Fibroblast of lung (primary cell): ENCODE measurements around the gene BFSP2.
A peak's percentile ranks its signal among the peaks of the same experiment; 100 is the strongest.

Experiments used
- CTCF ChIP-seq, 2 donors: IDR thresholded peaks in 1 of 2; conservative IDR thresholded peaks in 1 of 2; 1 replicate in 1 of 2; 2 replicates in 1 of 2; pipeline ENCODE4 v1.5.1; 2011 to 2012; ENCODE audit warnings: low read length in 2 of 2, control low read depth in 1 of 2, inconsistent platforms in 1 of 2, low read depth in 1 of 2, mild to moderate bottlenecking in 1 of 2
- EZH2 ChIP-seq: IDR thresholded peaks from 2 replicates; pipeline ENCODE4 v1.5.1; 2012; ENCODE audit warnings: low read length, control low read depth, mild to moderate bottlenecking; ENCODE audit errors: missing control alignments

GRCh38 chr3:133443649-133444422 is 44.0 kb downstream of the BFSP2 start:
- TF ChIP-seq CTCF (conservative IDR thresholded peaks at IDR 0.05 in 1 of 2, IDR thresholded peaks at IDR 0.05 in 1 of 2; ENCODE audit: low read depth in 1 of 2, low read length in 2 of 2) = peak in 1 of 2 donors; percentile 4
- no peak for TF ChIP-seq EZH2
